ENCODE results near the gene MFSD1. TPM values are rescaled to one million over a fixed set of nuclear protein-coding genes. Genes with fewer than 3 reads are reported as not detected.

The MFSD1 gene
- total RNA-seq, 4 donors from 2014 or later, result 57.1 to 83.7 (median 64.3) TPM

DNA sequence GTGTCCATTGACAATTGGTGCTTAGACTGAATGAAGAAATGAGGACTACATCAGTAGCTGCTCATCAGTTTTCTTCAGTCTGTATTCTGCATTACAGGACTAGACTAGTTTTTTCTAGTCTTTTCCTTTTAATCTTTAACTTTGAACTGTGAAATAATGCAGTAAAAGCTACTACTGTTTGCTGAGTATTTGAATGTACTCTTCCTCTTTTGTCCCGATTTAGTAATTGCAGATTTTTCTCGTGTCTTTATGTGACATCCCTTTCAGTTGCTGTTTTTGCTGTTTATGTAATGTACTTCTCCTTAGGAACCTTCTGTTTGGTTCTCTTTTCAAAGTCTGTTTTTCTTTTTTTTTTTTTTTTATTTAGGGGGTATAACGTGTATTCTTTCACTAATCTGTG, 17.4 kb downstream of the MFSD1 start:
- Histone ChIP-seq H3K9me3 (no peaks in the 10 kb centered on the region), H3K4me3 (no peak overlapping the region), H3K36me3 (peaks cover 0 to 78% (median 29%) of the 10 kb centered on the region in 3 donors), H3K27me3 (no peaks in the 10 kb centered on the region), H3K27ac (peak overlapping the region in 2 of 4 donors; percentile 56 to 67), H3K4me1 (no peaks in the 10 kb centered on the region)
- 67 to 72% methylated on average over 3 of the region's 3 CpGs for WGBS, 2 donors
- TF ChIP-seq CTCF (IDR thresholded peaks at IDR 0.05) (no peak), EP300 (IDR thresholded peaks at IDR 0.05) (peak in 1 of 2 donors; percentile 33), POLR2A (IDR thresholded peaks at IDR 0.05) (peak in 1 of 2 donors; percentile 5)
- no peak for DNase-seq (ENCODE audit: low spot score in 2 of 2)

- Histone ChIP-seq H3K27me3 (no peaks in the 10 kb centered on the region), H3K9me3 (no peaks in the 10 kb centered on the region), H3K36me3 (peaks cover 0 to 78% (median 26%) of the 10 kb centered on the region in 3 donors), H3K27ac (no peak overlapping the region), H3K4me1 (no peaks in the 10 kb centered on the region), H3K4me3 (no peak overlapping the region)
- 75 to 83% methylated on average over 3 of the region's 3 CpGs for WGBS, 2 donors
- DNase-seq (ENCODE audit: low spot score in 2 of 2), result no peak
- TF ChIP-seq POLR2A (IDR thresholded peaks at IDR 0.05) (no peak), EP300 (IDR thresholded peaks at IDR 0.05) (no peak), CTCF (IDR thresholded peaks at IDR 0.05) (no peak)
Measured at GRCh38 chr3:158820521-158820920, 18.7 kb downstream of the MFSD1 start.

DNA sequence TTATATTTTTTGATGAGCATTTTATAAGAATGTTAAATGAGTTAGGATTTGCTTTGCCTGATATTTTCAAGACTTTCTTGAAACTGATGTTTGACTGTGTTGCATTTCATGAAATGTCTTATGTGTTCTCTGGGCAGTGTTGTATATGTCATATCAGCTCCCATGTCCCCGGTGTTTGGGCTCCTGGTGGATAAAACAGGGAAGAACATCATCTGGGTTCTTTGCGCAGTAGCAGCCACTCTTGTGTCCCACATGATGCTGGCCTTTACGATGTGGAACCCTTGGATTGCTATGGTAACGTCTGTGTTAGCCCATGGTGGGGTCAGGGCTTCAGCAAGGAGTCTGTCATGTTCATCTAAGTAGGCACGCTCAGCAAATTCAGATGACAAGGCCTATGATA, 20.0 kb downstream of the MFSD1 start:
- H3K27ac ChIP-seq, result no peak overlapping the region
- peaks cover 0 to 91% (median 26%) of the 10 kb centered on the region in 3 donors for H3K36me3 ChIP-seq
- TF ChIP-seq EP300 (IDR thresholded peaks at IDR 0.05), result no peak
- no peak for TF ChIP-seq CTCF (IDR thresholded peaks at IDR 0.05)
- TF ChIP-seq POLR2A (IDR thresholded peaks at IDR 0.05), result no peak
- H3K4me1 ChIP-seq, result no peaks in the 10 kb centered on the region
- DNase-seq (ENCODE audit: low spot score in 2 of 2), result no peak
- WGBS, 2 donors, result 86 to 92% methylated on average over 5 of the region's 5 CpGs
- no peak overlapping the region for H3K4me3 ChIP-seq
- no peaks in the 10 kb centered on the region for H3K9me3 ChIP-seq
- no peaks in the 10 kb centered on the region for H3K27me3 ChIP-seq

DNA sequence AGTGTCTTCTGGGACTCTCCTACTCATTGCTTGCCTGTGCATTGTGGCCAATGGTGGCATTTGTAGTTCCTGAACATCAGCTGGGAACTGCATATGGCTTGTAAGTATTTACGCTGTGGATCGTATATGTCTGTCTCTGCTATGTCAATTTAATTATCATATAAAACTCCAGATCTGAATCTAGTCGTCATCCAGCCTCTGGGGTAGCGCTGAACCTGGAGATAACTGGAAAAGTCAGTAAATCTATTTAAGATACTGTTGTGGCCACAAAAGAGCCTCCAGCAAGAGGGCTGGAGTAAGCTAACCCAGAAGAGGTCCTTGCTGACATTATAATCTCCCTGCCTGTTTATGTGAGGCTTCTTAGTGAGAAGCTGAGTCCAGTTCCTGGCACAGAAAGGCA, 21.6 kb downstream of the MFSD1 start:
- 91 to 99% methylated on average over 4 of the region's 4 CpGs for WGBS, 2 donors
- TF ChIP-seq POLR2A (IDR thresholded peaks at IDR 0.05), result no peak
- no peak for TF ChIP-seq EP300 (IDR thresholded peaks at IDR 0.05)
- no peak for TF ChIP-seq CTCF (IDR thresholded peaks at IDR 0.05)
- Histone ChIP-seq H3K27me3 (no peaks in the 10 kb centered on the region), H3K36me3 (peaks cover 0 to 95% (median 26%) of the 10 kb centered on the region in 3 donors), H3K4me3 (no peak overlapping the region), H3K9me3 (no peaks in the 10 kb centered on the region), H3K27ac (no peak overlapping the region), H3K4me1 (no peaks in the 10 kb centered on the region)
- DNase-seq (ENCODE audit: low spot score in 2 of 2), result no peak

DNA sequence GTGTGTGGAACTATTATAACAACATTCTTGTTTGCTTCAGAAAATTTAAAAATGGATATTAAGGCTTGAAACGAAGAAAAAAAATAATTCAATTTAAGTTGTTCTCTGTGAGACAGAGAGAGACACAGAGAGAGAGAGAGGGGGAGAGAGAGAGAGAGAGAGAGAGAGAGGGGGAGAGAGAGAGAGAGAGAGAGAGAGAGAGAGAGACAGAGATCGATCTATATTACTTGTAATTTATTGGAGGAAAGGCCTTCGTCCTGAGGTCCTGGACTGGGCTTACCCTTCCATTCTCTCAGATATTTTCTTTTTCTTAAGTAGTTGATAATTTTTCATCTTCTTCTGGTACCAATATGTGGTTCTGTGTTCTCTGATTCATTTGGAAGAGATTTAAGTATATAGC, 25.9 kb downstream of the MFSD1 start:
- peaks cover 0 to 95% (median 5%) of the 10 kb centered on the region in 3 donors for H3K36me3 ChIP-seq
- WGBS, 2 donors, result 93 to 96% methylated on average over 3 of the region's 3 CpGs

More for the DNA sequence above, 25.9 kb downstream of the MFSD1 start:
- Histone ChIP-seq H3K9me3 (no peaks in the 10 kb centered on the region), H3K4me3 (no peak overlapping the region), H3K4me1 (no peaks in the 10 kb centered on the region), H3K27me3 (no peaks in the 10 kb centered on the region), H3K27ac (no peak overlapping the region)
- no peak for TF ChIP-seq CTCF (IDR thresholded peaks at IDR 0.05)
- no peak for TF ChIP-seq POLR2A (IDR thresholded peaks at IDR 0.05)
- no peak for TF ChIP-seq EP300 (IDR thresholded peaks at IDR 0.05)
- DNase-seq (ENCODE audit: low spot score in 2 of 2), result no peak

Data from tibial nerve (tissue), 4 donors.